ENCODE data around the gene SEC14L3. TPM values are rescaled to one million over a fixed set of nuclear protein-coding genes. Genes with fewer than 3 reads are reported as not detected.

SEC14L3 gene
- total RNA-seq, 1 experiment from 2014 or later: not detected

GRCh38 chr22:30495041-30495784 is 23.4 kb upstream of the SEC14L3 start:
- no peaks in the 10 kb centered on the region for H3K23me2 ChIP-seq (ENCODE audit: insufficient read length, low read depth, low read length, poor library complexity, severe bottlenecking)
- H3K79me2 ChIP-seq (ENCODE audit: insufficient read depth, low read length): no peaks in the 10 kb centered on the region
- H3K4me3 Mint-ChIP-seq: no peak overlapping the region
- H2AFZ ChIP-seq (ENCODE audit: low read length): no peak overlapping the region
- H3K4me1 ChIP-seq (ENCODE audit: insufficient read depth, low read length): no peaks in the 10 kb centered on the region
- no CpG with 5 or more reads among the region's 14 CpGs for WGBS (ENCODE audit: extremely low coverage, insufficient read length, low lambda C conversion rate)
- no peaks in the 10 kb centered on the region for H3K36me3 Mint-ChIP-seq (ENCODE audit: insufficient read depth in 1 of 3, low read depth in 3 of 3)
- TF ChIP-seq, protein P1, sequence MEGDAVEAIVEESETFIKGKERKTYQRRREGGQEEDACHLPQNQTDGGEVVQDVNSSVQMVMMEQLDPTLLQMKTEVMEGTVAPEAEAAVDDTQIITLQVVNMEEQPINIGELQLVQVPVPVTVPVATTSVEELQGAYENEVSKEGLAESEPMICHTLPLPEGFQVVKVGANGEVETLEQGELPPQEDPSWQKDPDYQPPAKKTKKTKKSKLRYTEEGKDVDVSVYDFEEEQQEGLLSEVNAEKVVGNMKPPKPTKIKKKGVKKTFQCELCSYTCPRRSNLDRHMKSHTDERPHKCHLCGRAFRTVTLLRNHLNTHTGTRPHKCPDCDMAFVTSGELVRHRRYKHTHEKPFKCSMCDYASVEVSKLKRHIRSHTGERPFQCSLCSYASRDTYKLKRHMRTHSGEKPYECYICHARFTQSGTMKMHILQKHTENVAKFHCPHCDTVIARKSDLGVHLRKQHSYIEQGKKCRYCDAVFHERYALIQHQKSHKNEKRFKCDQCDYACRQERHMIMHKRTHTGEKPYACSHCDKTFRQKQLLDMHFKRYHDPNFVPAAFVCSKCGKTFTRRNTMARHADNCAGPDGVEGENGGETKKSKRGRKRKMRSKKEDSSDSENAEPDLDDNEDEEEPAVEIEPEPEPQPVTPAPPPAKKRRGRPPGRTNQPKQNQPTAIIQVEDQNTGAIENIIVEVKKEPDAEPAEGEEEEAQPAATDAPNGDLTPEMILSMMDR (conservative IDR thresholded peaks at IDR 0.05): no peak
- H2BK12ac ChIP-seq (ENCODE audit: insufficient read length, low read depth, low read length): no peak overlapping the region
- H4K5ac ChIP-seq (ENCODE audit: insufficient read length, low read depth, low read length): no peak overlapping the region
- H3K27me3 ChIP-seq (ENCODE audit: insufficient read depth, low read length): no peaks in the 10 kb centered on the region
- no peak for DNase-seq
- peaks cover 13% of the 10 kb centered on the region for H3K27me3 Mint-ChIP-seq (ENCODE audit: low read depth)
- no peak overlapping the region for H3K56ac ChIP-seq (ENCODE audit: insufficient read length, low read depth, low read length)
- peaks cover 7 to 10% of the 10 kb centered on the region in 2 experiments for H3K4me1 Mint-ChIP-seq
- no peaks in the 10 kb centered on the region for H3K79me1 ChIP-seq (ENCODE audit: insufficient read depth, low read depth, low read length, poor library complexity, severe bottlenecking)
- H3K9ac ChIP-seq (ENCODE audit: extremely low read depth, insufficient read length, low read length): no peak overlapping the region
- H2BK120ac ChIP-seq (ENCODE audit: low read depth, low read length, poor library complexity, severe bottlenecking): no peak overlapping the region
- no peak overlapping the region for H3K18ac ChIP-seq (ENCODE audit: insufficient read length, low read depth, low read length)
- H4K20me1 ChIP-seq (ENCODE audit: control insufficient read depth, insufficient read depth, insufficient read length): no peaks in the 10 kb centered on the region
- no peak overlapping the region for H3T11ph ChIP-seq (ENCODE audit: low read length)
- no peak overlapping the region for H4K8ac ChIP-seq (replicated peaks; ENCODE audit: insufficient read length, low read depth, low read length)
- H3K4ac ChIP-seq (ENCODE audit: low read depth, low read length): no peak overlapping the region
- no peak overlapping the region for H2BK20ac ChIP-seq (ENCODE audit: low read depth, low read length, poor library complexity, severe bottlenecking)
- H3K4me2 ChIP-seq (ENCODE audit: insufficient read depth, insufficient read length, low read length): no peak overlapping the region
- H3K9me3 Mint-ChIP-seq: no peaks in the 10 kb centered on the region
- no peak overlapping the region for H2BK5ac ChIP-seq (ENCODE audit: insufficient read length, low read length)
- no peak overlapping the region for H3K27ac ChIP-seq (ENCODE audit: insufficient read length, low read depth, low read length)
- H3K23ac ChIP-seq (ENCODE audit: insufficient read length, low read depth, low read length): no peak overlapping the region
- H2BK15ac ChIP-seq (ENCODE audit: low read depth, low read length): no peak overlapping the region
- H3K27ac Mint-ChIP-seq: no peak overlapping the region
- no peak overlapping the region for H3K14ac ChIP-seq (ENCODE audit: insufficient read depth, low read length)
- no peak overlapping the region for H4K91ac ChIP-seq (ENCODE audit: insufficient read length, low read depth, low read length)
- no peak overlapping the region for H2AK5ac ChIP-seq (ENCODE audit: insufficient read length, low read length)
- H3K9me3 ChIP-seq (ENCODE audit: control insufficient read depth, low read depth, low read length): no peaks in the 10 kb centered on the region

Measured in H9 (cell line).